GM23338 (cell line): ENCODE results near the gene CACNA2D4. TPM values are rescaled to one million over a fixed set of nuclear protein-coding genes. Genes with fewer than 3 reads are reported as not detected.

Source experiments
- ATAC-seq: fragments of 200-7000 bp; cut with Tn5 transposase; 3 replicates; pipeline ENCODE4 v1.9.1; 2020
- DNase-seq: peaks from one replicate; pipeline ENCODE4 v3.0.0-alpha.2; 2015; ENCODE audit warnings: low spot score
- H2AFZ ChIP-seq: fragments of 200-600 bp; sonication (generic); 2 replicates; pipeline ENCODE4 v1.8.0; 2016; ENCODE audit warnings: antibody characterized with exemption, mild to moderate bottlenecking, moderate library complexity
- H3F3A ChIP-seq: fragments of 200-600 bp; sonication (generic); replicated peaks from 2 replicates; pipeline ENCODE4 v1.8.0; 2017; ENCODE audit warnings: antibody characterized with exemption, mixed run types, low read depth
- H3K27ac ChIP-seq: fragments of 200-600 bp; sonication (generic); 2 replicates; pipeline ENCODE4 v1.6.1; 2016; ENCODE audit warnings: low read depth
- H3K27me3 ChIP-seq: fragments of 200-600 bp; sonication (generic); 2 replicates; pipeline ENCODE4 v1.8.0; 2016; ENCODE audit warnings: mild to moderate bottlenecking, mixed run types, moderate library complexity; ENCODE audit not compliant: insufficient read depth
- H3K36me3 ChIP-seq: fragments of 200-600 bp; sonication (generic); 2 replicates; pipeline ENCODE4 v1.8.0; 2016; ENCODE audit warnings: mild to moderate bottlenecking; ENCODE audit not compliant: insufficient read depth
- H3K4me1 ChIP-seq: fragments of 200-600 bp; sonication (generic); 2 replicates; pipeline ENCODE4 v1.8.0; 2016; ENCODE audit warnings: mild to moderate bottlenecking, moderate library complexity; ENCODE audit not compliant: insufficient read depth
- H3K4me2 ChIP-seq: fragments of 200-600 bp; sonication (generic); 2 replicates; pipeline ENCODE4 v1.7.1; 2017; ENCODE audit warnings: mixed run types
- H3K4me3 ChIP-seq: fragments of 200-600 bp; sonication (generic); 2 replicates; pipeline ENCODE4 v1.6.1; 2016; ENCODE audit warnings: mixed run types
- H3K79me2 ChIP-seq: fragments of 200-600 bp; sonication (generic); replicated peaks from 2 replicates; pipeline ENCODE4 v1.8.0; 2017; ENCODE audit warnings: mild to moderate bottlenecking; ENCODE audit not compliant: insufficient read depth
- H3K9me2 ChIP-seq: fragments of 200-600 bp; sonication (generic); 2 replicates; pipeline ENCODE4 v1.8.0; 2017; ENCODE audit not compliant: insufficient read depth
- H4K20me1 ChIP-seq: fragments of 200-600 bp; sonication (generic); replicated peaks from 2 replicates; pipeline ENCODE4 v1.8.0; 2017; ENCODE audit warnings: mild to moderate bottlenecking; ENCODE audit not compliant: insufficient read depth
- H3K27ac Mint-ChIP-seq: 2 replicates; pipeline ENCODE4 v1.8.0; 2020; ENCODE audit warnings: inconsistent platforms, mild to moderate bottlenecking, moderate library complexity, mixed read lengths
- H3K27me3 Mint-ChIP-seq: 3 replicates; pipeline ENCODE4 v1.8.0; 2022; ENCODE audit warnings: low read depth, mild to moderate bottlenecking, moderate library complexity, mixed read lengths, inconsistent platforms; ENCODE audit not compliant: insufficient read depth, poor library complexity
- H3K36me3 Mint-ChIP-seq: 3 replicates; pipeline ENCODE4 v1.8.0; 2021; ENCODE audit warnings: low read depth, mild to moderate bottlenecking, inconsistent platforms, moderate library complexity, mixed read lengths
- H3K4me1 Mint-ChIP-seq: 3 replicates; pipeline ENCODE4 v1.8.0; 2020; ENCODE audit warnings: mild to moderate bottlenecking, inconsistent platforms, mixed read lengths
- H3K4me3 Mint-ChIP-seq: 3 replicates; pipeline ENCODE4 v1.8.0; 2021; ENCODE audit warnings: moderate library complexity, mild to moderate bottlenecking, inconsistent platforms, mixed read lengths
- H3K9me3 Mint-ChIP-seq: 3 replicates; pipeline ENCODE4 v1.8.0; 2020; ENCODE audit warnings: moderate library complexity, mild to moderate bottlenecking, inconsistent platforms, mixed read lengths
- CREB1 ChIP-seq: fragments of 250-450 bp; sonication (Bioruptor Pico); IDR thresholded peaks from 2 replicates; pipeline ENCODE4 v1.5.0; 2020; ENCODE audit warnings: low read depth, mild to moderate bottlenecking, moderate library complexity
- ETS1 ChIP-seq: IDR thresholded peaks from 2 replicates; pipeline ENCODE4 v1.6.1; 2016; ENCODE audit warnings: antibody characterized with exemption
- EZH2 ChIP-seq: fragments of 200-600 bp; sonication (generic); IDR thresholded peaks from one replicate; pipeline ENCODE4 v1.8.0; 2017; ENCODE audit warnings: antibody characterized with exemption, mild to moderate bottlenecking, low read depth; ENCODE audit not compliant: unreplicated experiment
- EZH2phosphoT487 ChIP-seq: fragments of 200-600 bp; sonication (generic); IDR thresholded peaks from one replicate; pipeline ENCODE4 v1.8.1; 2018; ENCODE audit warnings: antibody characterized with exemption; ENCODE audit not compliant: unreplicated experiment
- JUNB ChIP-seq: IDR thresholded peaks from one replicate; pipeline ENCODE4 v1.6.1; 2016; ENCODE audit warnings: antibody characterized with exemption; ENCODE audit not compliant: unreplicated experiment
- NANOG ChIP-seq: IDR thresholded peaks from 2 replicates; pipeline ENCODE4 v1.6.1; 2016; ENCODE audit warnings: antibody characterized with exemption, borderline replicate concordance
- POLR2AphosphoS5 ChIP-seq: IDR thresholded peaks from 2 replicates; pipeline ENCODE4 v1.6.1; 2016; ENCODE audit warnings: antibody characterized with exemption, low read depth
- REST ChIP-seq: IDR thresholded peaks from one replicate; pipeline ENCODE4 v1.6.1; 2018; ENCODE audit warnings: antibody characterized with exemption; ENCODE audit not compliant: unreplicated experiment
- STAT1 ChIP-seq: IDR thresholded peaks from one replicate; pipeline ENCODE4 v1.6.1; 2016; ENCODE audit warnings: antibody characterized with exemption; ENCODE audit not compliant: unreplicated experiment
- ZNF114 ChIP-seq: fragments of 250-450 bp; sonication (Bioruptor Pico); IDR thresholded peaks from 2 replicates; pipeline ENCODE4 v1.5.0; 2020; ENCODE audit warnings: mild to moderate bottlenecking, moderate library complexity
- ZNF331 ChIP-seq: fragments of 250-450 bp; sonication (Bioruptor Pico); IDR thresholded peaks from 2 replicates; pipeline ENCODE4 v1.5.0; 2020; ENCODE audit warnings: low read depth, mild to moderate bottlenecking, moderate library complexity
- polyA plus RNA-seq: library from polyadenylated mRNA; unstranded; fragments of >200 nt; fragmentation: Nextera tagmentation; extraction: Ambion mirVana; gene quantifications from 2 replicates; pipeline ENCODE4 v1.2.1, GENCODE V29; 2016
- total RNA-seq: library from RNA; depleted of rRNA; stranded (reverse); fragments of >200 nt; shearing (Covaris generic); gene quantifications from 2 replicates; pipeline ENCODE4 v1.2.3, GENCODE V29; 2014

CACNA2D4 gene
- total and polyA plus RNA-seq, 2 experiments from 2014 or later: 0.07 to 0.24 TPM

GRCh38 chr12:1864456-1864855, 54.0 kb downstream of the CACNA2D4 start (continued):
- no peak for TF ChIP-seq REST
- no peak for TF ChIP-seq EZH2
- TF ChIP-seq POLR2AphosphoS5: no peak
- TF ChIP-seq CREB1 (CRISPR knock-in tag): no peak
- no peak for TF ChIP-seq ZNF331 (CRISPR knock-in tag)
- no peak for TF ChIP-seq NANOG
- no peak for TF ChIP-seq EZH2phosphoT487
- TF ChIP-seq STAT1: no peak
- TF ChIP-seq JUNB: no peak
- no peak for TF ChIP-seq ZNF114 (CRISPR knock-in tag)

- DNase-seq: no peak
- Mint-ChIP-seq H3K27me3 (peaks cover 6% of the 10 kb centered on the region), H3K9me3 (no peaks in the 10 kb centered on the region; the same call in 2 of the 3 replicates), H3K27ac (no peak overlapping the region), H3K4me3 (no peak overlapping the region), H3K4me1 (no peaks in the 10 kb centered on the region), H3K36me3 (no peaks in the 10 kb centered on the region)
- Histone ChIP-seq H4K20me1 (no peaks in the 10 kb centered on the region), H3K27ac (no peak overlapping the region), H3K4me2 (no peak overlapping the region), H2AFZ (peak overlapping the region; percentile 91; the same call in 1 of the 2 replicates), H3K4me1 (no peaks in the 10 kb centered on the region), H3K27me3 (no peaks in the 10 kb centered on the region), H3K9me2 (no peaks in the 10 kb centered on the region), H3K79me2 (no peaks in the 10 kb centered on the region), H3K4me3 (no peak overlapping the region), H3F3A (no peaks in the 10 kb centered on the region), H3K36me3 (no peaks in the 10 kb centered on the region)
- no peak for ATAC-seq
- TF ChIP-seq STAT1 (no peak), REST (no peak), ETS1 (no peak), ZNF114 (CRISPR knock-in tag) (no peak), EZH2phosphoT487 (no peak), JUNB (no peak), NANOG (no peak), EZH2 (no peak), POLR2AphosphoS5 (no peak), CREB1 (CRISPR knock-in tag) (no peak), ZNF331 (CRISPR knock-in tag) (no peak)
Observed at GRCh38 chr12:1863823-1864222, 54.6 kb downstream of the CACNA2D4 start.
